Bronchus fibroblast of lung (primary cell): Measurements from ENCODE around the gene MT2A. TPM values are rescaled to one million over a fixed set of nuclear protein-coding genes. Genes with fewer than 3 reads are reported as not detected.

Source experiments
- total RNA-seq: library from RNA; depleted of rRNA; stranded (reverse); fragments of >200 nt; gene quantifications from 2 replicates; pipeline ENCODE4 v1.2.3, GENCODE V29; 2015

Gene MT2A
- 613 and 722 TPM in 2 replicates for total RNA-seq

DNA sequence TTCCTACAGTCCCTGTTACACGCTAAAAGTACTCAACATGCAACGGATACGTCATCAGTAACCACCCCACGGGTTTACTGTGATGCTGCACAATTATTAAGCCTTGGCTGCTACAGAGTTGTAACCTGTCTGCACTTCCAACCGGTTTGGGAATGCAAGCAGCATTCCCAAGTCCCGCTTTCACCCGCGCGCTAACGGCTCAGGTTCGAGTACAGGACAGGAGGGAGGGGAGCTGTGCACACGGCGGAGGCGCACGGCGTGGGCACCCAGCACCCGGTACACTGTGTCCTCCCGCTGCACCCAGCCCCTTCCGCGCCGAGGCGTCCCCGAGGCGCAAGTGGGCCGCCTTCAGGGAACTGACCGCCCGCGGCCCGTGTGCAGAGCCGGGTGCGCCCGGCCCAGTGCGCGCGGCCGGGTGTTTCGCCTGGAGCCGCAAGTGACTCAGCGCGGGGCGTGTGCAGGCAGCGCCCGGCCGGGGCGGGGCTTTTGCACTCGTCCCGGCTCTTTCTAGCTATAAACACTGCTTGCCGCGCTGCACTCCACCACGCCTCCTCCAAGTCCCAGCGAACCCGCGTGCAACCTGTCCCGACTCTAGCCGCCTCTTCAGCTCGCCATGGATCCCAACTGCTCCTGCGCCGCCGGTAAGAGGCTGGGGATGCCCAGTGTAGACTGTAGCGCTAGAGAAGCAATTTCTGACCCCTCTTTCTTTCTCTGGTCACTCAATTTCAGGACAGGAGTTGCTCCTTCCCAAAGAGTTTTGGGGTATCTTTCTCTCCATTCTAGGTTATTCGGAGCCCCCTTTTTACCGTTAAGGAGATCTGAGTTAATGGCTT, at the start of gene MT2A:
Gene MT2A, plus strand, starts transcription at position 542 of the 833 bp plus-strand sequence. Its CDS starts 72 bp downstream, at position 614.

DNA sequence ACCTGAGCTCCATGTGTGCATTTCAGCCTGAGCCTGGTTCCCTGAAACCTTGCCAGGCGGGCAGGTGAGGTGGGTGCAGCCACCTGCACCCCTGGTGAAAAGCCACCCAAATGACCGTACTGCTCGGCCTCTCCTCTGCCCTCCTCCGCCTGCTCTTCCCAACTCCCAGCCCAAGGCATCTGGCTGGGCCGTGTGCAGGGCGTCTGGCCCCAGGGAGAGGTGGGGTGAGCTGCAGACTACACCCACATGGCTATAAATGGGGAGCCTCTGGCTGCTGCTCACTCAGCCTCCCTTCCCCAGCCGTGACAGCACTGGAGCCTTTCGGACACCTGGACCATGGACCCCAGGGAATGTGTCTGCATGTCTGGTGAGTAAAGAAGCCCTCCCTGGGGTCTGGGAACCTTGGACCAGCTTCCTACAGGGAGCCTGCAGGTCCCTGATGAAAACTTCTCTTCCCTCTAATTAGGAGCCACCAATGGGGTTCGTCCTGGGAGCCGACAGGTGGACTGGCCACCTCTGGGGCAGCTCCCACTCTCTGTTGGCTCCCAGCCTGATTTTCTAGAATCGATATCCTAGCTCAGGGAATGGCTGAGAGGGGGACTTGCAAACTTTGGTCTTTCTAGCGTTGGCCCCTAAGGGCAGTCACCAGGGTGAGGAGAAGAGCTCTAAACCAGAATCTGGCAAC, 43.4 kb upstream of the MT2A start, which contains the start of gene MT4:
Gene MT4, plus strand, starts transcription at position 281 of the 685 bp plus-strand sequence. Its CDS starts 56 bp downstream, at position 337.

DNA sequence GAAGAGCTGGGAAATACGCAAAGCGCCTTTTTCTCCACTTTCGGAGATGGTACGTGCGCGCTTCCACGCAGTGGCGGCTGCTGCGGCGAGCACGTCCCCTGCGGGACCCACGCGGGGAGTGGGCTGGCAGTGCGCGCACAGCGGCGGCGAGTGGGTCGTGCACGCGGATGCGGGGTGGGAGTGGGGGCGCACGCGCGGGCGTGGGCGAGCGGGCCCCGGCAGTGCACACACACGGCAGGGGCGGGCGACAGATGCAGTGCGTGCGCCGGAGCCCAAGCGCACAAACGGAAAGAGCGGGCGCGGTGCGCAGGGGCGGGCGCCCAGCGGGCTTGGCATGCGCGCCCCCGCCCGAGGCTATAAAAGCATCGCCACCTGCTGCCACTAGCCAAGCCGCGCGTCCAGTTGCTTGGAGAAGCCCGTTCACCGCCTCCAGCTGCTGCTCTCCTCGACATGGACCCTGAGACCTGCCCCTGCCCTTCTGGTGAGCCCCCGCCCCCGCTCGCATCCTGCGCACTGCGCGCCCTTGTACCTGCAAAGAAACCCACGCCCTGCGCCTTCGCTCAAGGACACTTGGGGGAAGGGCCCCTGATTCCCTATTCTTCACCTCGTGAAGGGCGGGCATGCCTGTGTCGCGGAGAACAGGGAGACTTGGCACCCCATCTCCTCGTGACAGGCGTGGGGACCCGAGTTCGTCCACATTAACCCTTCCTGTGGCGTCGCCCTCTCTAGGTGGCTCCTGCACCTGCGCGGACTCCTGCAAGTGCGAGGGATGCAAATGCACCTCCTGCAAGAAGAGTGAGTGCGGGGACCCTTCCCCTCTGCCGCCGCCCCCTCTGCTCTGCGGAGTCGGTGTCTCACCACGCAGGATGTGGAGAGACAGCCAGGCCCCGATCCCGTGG, 19.0 kb upstream of the MT2A start, which contains the start of gene MT3:
Gene MT3, plus strand, starts transcription at position 388 of the 899 bp plus-strand sequence. Its CDS starts 63 bp downstream, at position 451.

DNA sequence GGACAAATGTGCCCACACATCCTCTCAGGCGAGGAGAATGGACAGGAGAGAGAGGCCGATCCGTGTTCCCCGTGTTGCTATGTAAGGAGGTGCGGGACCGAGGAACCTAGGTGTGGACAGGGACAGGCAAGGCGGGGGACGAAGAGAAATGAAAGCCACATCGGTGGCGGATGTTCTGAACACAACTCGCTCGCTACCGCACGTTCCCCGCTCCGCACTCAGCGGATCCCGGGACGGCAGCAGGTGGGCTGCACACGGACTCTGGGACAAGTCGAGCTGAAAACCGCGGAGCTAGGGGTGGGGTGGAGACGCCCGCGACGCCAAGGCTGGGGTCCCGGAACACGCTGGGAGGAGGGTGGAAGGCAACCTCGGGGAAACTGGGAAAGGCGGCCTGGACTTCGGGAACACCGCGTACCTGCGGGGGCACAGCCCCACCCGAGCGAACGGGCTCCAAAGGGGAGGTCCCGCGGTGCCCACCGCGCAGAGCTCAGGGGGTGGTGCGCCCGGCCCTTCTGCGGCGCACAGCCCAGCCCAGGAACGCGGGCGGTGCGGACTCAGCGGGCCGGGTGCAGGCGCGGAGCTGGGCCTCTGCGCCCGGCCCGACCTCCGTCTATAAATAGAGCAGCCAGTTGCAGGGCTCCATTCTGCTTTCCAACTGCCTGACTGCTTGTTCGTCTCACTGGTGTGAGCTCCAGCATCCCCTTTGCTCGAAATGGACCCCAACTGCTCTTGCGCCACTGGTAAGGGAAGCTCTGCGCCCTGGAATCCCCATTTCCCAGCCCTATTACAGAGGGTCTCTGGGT, 17.0 kb downstream of the MT2A start, which contains the start of gene MT1E:
Gene MT1E, plus strand, starts transcription at position 642 of the 803 bp plus-strand sequence. Its CDS starts 71 bp downstream, at position 713.

DNA sequence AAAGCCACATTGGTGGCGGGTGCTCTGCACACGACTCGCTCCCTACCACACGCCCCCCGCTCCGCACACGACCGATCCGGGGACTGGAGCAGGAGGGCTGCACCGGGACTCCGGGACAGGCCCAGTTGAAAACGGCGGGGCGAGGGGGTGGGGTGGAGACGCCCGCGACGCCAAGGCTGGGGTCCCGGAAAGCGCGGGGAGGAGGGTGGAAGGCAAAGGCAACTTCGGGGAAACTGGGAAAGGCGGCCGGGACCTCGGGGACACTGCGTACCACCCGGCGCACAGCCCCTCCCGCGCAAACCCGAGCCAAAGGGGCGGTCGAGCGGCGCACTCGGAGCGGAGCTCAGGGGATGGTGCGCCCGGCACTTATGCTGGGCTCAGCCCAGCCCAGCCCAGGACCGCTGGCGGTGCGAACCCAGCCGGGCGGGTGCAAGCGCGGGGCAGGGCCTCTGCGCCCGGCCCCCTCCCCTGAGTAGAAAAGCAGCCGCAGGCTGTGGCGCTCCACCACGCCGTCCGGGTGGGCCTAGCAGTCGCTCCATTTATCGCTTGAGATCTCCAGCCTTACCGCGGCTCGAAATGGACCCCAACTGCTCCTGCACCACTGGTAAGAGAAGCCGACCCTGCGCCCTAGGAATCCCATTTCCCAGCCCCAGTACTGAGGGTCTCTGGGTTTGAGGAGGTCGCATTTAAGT, 23.9 kb downstream of the MT2A start, which contains the start of gene MT1M:
Gene MT1M, plus strand, starts transcription at position 504 of the 692 bp plus-strand sequence. Its CDS starts 73 bp downstream, at position 577.

DNA sequence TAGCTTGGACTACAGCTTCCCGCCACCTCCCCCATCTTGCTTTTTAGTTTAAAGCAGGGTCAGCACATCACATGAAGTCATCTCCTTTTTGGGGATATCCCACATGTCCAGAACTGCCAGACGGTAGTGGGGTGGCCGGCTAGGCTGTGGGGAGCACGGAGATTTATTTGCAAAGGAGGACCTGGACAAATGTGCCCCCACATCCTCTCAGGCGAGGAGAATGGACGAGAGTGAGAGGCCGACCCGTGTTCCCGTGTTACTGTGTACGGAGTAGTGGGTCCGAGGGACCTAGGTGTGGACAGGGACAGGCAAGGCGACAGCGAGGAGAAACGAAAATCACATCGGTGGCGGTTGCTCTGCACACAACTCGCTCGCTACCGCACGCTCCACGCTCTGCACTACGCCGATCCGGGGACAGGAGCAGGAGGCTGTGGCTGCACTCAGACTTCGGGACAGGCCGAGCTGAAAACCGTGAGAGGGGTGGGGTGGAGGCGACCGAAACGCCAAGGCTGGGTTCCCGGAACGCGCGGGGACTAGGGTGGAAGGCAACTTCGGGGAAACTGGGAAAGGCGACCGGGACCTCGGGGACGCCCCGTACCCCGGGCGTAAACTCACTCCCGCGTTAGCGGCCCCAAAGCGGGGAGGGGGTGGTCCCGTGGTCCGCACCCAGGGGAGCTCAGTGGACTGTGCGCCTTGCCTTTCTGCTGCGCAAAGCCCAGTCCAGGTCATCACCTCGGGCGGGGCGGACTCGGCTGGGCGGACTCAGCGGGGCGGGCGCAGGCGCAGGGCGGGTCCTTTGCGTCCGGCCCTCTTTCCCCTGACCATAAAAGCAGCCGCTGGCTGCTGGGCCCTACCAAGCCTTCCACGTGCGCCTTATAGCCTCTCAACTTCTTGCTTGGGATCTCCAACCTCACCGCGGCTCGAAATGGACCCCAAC, 29.7 kb downstream of the MT2A start, which contains the start of gene MT1A:
Gene MT1A, plus strand, starts transcription at position 853 of the 937 bp plus-strand sequence. Its CDS starts 73 bp downstream, at position 926.

DNA sequence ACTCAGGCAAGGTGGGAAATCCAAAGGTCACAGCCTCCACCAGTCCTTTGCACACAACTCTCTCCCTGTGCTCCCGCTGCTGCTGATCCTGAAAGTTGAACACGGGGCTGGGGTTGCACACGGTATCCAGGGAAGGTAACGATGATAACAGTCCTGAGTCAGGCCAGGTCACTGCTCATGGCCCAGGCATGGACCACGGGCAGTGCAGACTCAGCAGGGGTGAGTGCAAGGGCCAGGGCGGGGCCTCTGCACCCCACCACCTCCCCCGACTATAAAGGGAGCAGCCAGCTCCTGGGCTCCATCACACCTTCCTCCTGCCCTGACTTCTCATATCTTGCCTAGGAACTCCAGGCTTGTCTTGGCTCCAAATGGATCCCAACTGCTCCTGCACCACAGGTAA, 43.2 kb downstream of the MT2A start, which contains the start of gene MT1B:
Gene MT1B, plus strand, starts transcription at position 301 of the 400 bp plus-strand sequence. Its CDS starts 68 bp downstream, at position 369.

DNA sequence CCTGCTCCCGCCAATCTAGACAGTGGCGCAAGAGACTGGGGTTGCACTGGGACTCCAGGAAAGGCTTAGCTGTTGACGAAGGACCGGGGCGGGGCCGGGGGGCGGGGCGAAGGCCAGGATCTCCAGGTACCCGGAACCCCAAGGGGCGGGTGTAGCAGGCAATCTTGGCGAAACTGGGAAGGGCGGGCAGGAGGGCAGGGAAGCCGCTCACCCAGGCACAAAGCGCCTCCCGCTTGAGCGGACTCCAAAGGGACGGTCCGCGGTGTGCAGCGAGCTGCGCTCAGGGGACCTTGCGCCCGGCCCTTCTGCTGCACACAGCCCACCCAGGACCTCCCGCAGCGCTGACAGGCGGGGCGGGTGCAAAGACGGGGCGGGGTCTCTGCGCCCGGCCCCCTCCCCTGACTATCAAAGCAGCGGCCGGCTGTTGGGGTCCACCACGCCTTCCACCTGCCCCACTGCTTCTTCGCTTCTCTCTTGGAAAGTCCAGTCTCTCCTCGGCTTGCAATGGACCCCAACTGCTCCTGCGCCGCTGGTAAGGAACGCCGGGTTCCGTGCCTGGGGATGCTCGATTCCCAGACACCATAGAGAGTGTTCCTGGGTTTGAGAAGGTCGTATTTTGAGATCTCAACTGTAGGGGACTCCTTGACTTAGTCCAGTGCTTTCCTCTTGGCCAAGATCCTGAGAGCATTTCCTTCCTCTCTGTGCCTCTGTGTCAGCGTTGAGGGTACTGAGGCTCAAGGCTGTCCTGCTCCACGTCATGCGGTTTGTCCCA, 49.4 kb downstream of the MT2A start, which contains the start of gene MT1F:
Gene MT1F, plus strand, starts transcription at position 405 of the 772 bp plus-strand sequence. Its CDS starts 100 bp downstream, at position 505.

Other genes with a start within 250 kb of the MT2A start
- gene AMFR, start 183.0 kb upstream of the MT2A start, total RNA-seq, result 98.6 and 104 TPM in 2 replicates
- gene NUDT21, start 157.3 kb upstream of the MT2A start, total RNA-seq, result 52.3 and 58.8 TPM in 2 replicates
- 31.8 and 37.2 TPM in 2 replicates for gene OGFOD1, start 157.0 kb upstream of the MT2A start, total RNA-seq
- 29.9 and 31.2 TPM in 2 replicates for gene BBS2, start 88.6 kb upstream of the MT2A start, total RNA-seq
- not detected in 2 replicates for gene MT4, start 43.5 kb upstream of the MT2A start, total RNA-seq
- gene MT3, start 19.1 kb upstream of the MT2A start, total RNA-seq, result not detected in 2 replicates
- gene MT1E, start 17.2 kb downstream of the MT2A start, total RNA-seq, result 213 TPM in 2 replicates
- gene MT1M, start 24.1 kb downstream of the MT2A start, total RNA-seq, result 2.8 and 3.0 TPM in 2 replicates
- 23.9 and 27.7 TPM in 2 replicates for gene MT1A, start 30.1 kb downstream of the MT2A start, total RNA-seq
- not detected in 2 replicates for gene MT1B, start 43.3 kb downstream of the MT2A start, total RNA-seq
- 0.15 TPM in 1 of 2 replicates, not detected in the other for gene MT1F, start 49.4 kb downstream of the MT2A start, total RNA-seq
- gene MT1G, start 59.5 kb downstream of the MT2A start, total RNA-seq, result 1.6 TPM in 1 of 2 replicates, not detected in the other
- gene MT1H, start 61.2 kb downstream of the MT2A start, total RNA-seq, result not detected in 2 replicates
- 30.9 and 62.4 TPM in 2 replicates for gene MT1X, start 73.9 kb downstream of the MT2A start, total RNA-seq
- gene NUP93, start 121.5 kb downstream of the MT2A start, total RNA-seq, result 73.3 and 81.0 TPM in 2 replicates